ENCODE results near the gene NLRC4. TPM values are rescaled to one million over a fixed set of nuclear protein-coding genes. Genes with fewer than 3 reads are reported as not detected.
A peak's percentile ranks its signal among the peaks of the same experiment; 100 is the strongest.
"Not testable (repeated sequence)": the region's sequence is repeated elsewhere in the genome, so short reads cannot be mapped to it uniquely, and the experiment has no call there.

The NLRC4 gene
- polyA plus RNA-seq, 2 of the 4 experiments (the other 2 are of a cell fraction), result 0.01 TPM; not detected in 1

DNA sequence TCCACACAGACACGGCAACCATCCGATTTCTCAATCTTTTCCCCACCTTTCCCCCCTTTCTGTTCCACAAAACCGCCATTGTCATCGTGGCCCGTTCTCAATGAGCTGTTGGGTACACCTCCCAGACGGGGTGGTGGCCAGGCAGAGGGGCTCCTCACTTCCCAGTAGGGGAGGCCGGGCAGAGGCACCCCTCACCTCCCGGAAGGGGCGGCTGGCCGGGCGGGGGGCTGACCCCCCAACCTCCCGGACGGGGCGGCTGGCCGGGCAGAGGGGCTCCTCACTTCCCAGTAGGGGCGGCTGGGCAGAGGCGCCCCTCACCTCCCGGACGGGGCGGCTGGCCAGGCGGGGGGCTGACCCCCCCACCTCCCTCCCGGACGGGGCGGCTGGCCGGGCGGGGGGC, 28.8 kb upstream of the NLRC4 start:
- FAIRE-seq; DNase-seq (ENCODE audit: low read depth in 1 of 2, low spot score in 1 of 2); H3K4me2 ChIP-seq; H3K9me3 ChIP-seq; H3K27ac ChIP-seq; ATAC-seq; H3K4me3 ChIP-seq; CTCF ChIA-PET; POLR2A ChIA-PET: not testable (repeated sequence)
- peaks cover 23% of the 10 kb centered on the region for H3K4me1 ChIP-seq
- 88% methylated on average over 7 of the region's 26 CpGs for WGBS (ENCODE audit: missing lambda C conversion rate)

DNA sequence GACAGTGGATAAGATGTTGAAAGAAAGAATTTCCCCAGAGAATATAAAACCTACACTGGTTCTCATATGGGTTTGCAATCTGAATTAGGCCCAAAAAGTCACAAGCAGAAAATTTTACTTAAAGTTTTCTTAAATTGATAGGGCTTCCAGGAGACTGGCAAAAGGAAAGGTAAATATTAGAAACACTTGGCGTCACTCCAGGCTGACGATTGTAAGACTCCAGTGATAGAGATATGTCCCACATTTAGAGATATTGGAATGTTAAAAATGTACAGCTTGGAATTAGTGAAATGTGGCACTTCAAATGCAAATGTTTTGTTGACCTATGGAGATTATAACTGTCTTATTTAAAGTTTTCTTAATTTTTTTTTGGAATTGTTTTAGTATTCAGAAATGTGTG, 27.1 kb upstream of the NLRC4 start:
- no peak for DNase-seq (ENCODE audit: low read depth in 1 of 2, low spot score in 1 of 2)
- H3K27ac ChIP-seq, result no peak overlapping the region
- H3K4me1 ChIP-seq, result peaks cover 29% of the 10 kb centered on the region
- whole genome bisulfite sequencing (ENCODE audit: missing lambda C conversion rate), result 57% methylated on average over 2 of the region's 2 CpGs
- H3K4me3 ChIP-seq, result no peak overlapping the region
- CTCF ChIA-PET, result interaction anchor here (1.1 kb wide), 1 partner anchor 12 kb away, joined by 3 read pairs; no protein-coding TSS in a partner anchor
- TF ChIP-seq MAZ (IDR thresholded peaks at IDR 0.05; ENCODE audit: borderline replicate concordance, low read depth, low read length), result no peak
- TF ChIP-seq RFX5 (IDR thresholded peaks at IDR 0.05), result no peak
- TF ChIP-seq HOXB5 (CRISPR knock-in tag; IDR thresholded peaks at IDR 0.05), result no peak
- no peak for TF ChIP-seq BHLHE40 (IDR thresholded peaks at IDR 0.05; ENCODE audit: low read depth, low read length)
- no peak for TF ChIP-seq MYC (IDR thresholded peaks at IDR 0.05; ENCODE audit: borderline replicate concordance, low read length)
- TF ChIP-seq KDM5A (IDR thresholded peaks at IDR 0.05), result no peak
- no peak for TF ChIP-seq HEYL (CRISPR knock-in tag; IDR thresholded peaks at IDR 0.05)
- FAIRE-seq, result no peak
- no peaks in the 10 kb centered on the region for H3K9me3 ChIP-seq
- peak overlapping the region; percentile 8; the same call in 2 of the 3 replicates for H3K4me2 ChIP-seq
- POLR2A ChIA-PET, result no interaction called here
- no peak for ATAC-seq

DNA sequence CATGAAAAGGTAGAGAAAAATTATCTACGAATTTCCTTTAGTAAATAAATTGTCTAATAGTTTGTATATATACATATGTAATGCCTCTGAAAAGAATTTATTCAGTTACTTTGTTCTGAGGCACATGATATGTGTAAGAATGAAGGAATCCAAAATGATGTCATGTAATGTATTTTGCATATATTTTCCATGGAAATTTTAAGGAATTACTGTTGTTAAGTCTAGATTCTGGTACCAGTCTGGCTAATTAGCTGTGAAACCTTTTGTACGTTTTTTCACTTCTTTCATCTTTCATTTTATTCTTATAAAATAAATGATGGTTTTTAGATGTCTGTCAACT, 25.3 kb upstream of the NLRC4 start:
- H3K4me3 ChIP-seq, result no peak overlapping the region
- peak overlapping the region; percentile 59; the same call in 2 of the 3 replicates for H3K4me2 ChIP-seq
- DNase-seq (ENCODE audit: low read depth in 1 of 2, low spot score in 1 of 2) (no peak), ATAC-seq (no peak), FAIRE-seq (no peak)
- TF ChIP-seq CEBPB (IDR thresholded peaks at IDR 0.05), result no peak
- TF ChIP-seq TFCP2L1 (CRISPR knock-in tag; IDR thresholded peaks at IDR 0.05), result no peak
- TF ChIP-seq, protein P1, sequence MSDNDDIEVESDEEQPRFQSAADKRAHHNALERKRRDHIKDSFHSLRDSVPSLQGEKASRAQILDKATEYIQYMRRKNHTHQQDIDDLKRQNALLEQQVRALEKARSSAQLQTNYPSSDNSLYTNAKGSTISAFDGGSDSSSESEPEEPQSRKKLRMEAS (IDR thresholded peaks at IDR 0.05), result no peak
- no peak for TF ChIP-seq SMC3 (IDR thresholded peaks at IDR 0.05)
- 78% methylated on average over 2 of the region's 2 CpGs for WGBS (ENCODE audit: missing lambda C conversion rate)
- peaks cover 29% of the 10 kb centered on the region for H3K4me1 ChIP-seq
- no peak overlapping the region; a peak in 1 of 6 replicates for H3K27ac ChIP-seq
- POLR2A ChIA-PET, result interaction anchor here (1.0 to 1.3 kb wide), 2 partner anchors 12 to 66 kb away, joined by 3 read pairs; partner anchors contain the start of gene YIPF4
- no peaks in the 10 kb centered on the region for H3K9me3 ChIP-seq
- CTCF ChIA-PET, result no interaction called here

DNA sequence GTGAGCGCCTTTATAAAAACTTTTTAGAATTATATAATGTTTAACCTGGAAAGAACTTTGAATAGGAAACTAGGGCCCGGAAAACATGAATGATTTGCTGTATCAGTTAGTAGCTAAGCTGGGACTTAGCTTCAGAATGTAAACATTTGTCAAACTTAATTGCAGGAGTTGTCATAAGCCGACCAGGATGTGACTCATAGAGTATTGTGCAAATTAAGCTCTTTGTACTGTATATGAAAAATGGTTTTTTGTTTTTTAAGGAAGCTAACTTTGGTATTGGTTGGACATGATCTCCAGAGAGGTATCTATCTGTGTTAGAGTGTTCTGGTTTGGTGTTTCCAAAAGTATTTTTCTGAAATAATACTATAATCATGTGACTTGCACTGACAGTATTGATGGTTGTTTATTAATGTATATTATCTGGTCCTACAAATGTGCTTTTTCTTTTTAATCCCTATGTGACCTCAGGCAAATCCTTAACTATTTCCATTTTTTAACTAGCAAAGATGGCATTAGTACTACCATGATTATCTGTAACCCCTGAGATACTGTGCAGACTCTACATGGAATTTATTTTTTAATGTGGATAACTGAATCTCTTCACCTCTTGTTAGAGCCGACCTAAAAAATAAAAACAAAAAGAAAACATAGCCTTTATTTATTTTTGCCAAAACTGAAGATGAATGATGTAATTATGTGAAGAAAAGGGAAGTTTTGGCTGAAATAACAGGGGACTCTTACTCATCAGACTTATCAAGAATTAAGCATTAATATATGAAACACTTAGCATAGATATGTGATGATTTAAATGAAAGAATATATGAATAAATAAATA, 24.7 kb upstream of the NLRC4 start:
- Histone ChIP-seq H3K4me3 (no peak overlapping the region), H3K4me1 (peaks cover 29% of the 10 kb centered on the region), H3K4me2 (peak overlapping the region; percentile 59), H3K9me3 (no peaks in the 10 kb centered on the region), H3K27ac (peak overlapping the region in 1 of 2 experiments; percentile 8; a peak in 3 of 6 replicates)
- DNase-seq (ENCODE audit: low read depth in 1 of 2, low spot score in 1 of 2) (peak in 1 of 2 experiments; percentile 46), FAIRE-seq (peak; percentile 18), ATAC-seq (peak; percentile 56 to 63; a peak in 4 of 6 replicates)
- CTCF ChIA-PET, result no interaction called here
- POLR2A ChIA-PET, result interaction anchor here (0.6 to 0.8 kb wide), 2 partner anchors 20 to 39 kb away, joined by 3 to 4 read pairs; no protein-coding TSS in a partner anchor
- WGBS (ENCODE audit: missing lambda C conversion rate), result 22% methylated on average over 4 of the region's 4 CpGs
- TF ChIP-seq, protein P2, sequence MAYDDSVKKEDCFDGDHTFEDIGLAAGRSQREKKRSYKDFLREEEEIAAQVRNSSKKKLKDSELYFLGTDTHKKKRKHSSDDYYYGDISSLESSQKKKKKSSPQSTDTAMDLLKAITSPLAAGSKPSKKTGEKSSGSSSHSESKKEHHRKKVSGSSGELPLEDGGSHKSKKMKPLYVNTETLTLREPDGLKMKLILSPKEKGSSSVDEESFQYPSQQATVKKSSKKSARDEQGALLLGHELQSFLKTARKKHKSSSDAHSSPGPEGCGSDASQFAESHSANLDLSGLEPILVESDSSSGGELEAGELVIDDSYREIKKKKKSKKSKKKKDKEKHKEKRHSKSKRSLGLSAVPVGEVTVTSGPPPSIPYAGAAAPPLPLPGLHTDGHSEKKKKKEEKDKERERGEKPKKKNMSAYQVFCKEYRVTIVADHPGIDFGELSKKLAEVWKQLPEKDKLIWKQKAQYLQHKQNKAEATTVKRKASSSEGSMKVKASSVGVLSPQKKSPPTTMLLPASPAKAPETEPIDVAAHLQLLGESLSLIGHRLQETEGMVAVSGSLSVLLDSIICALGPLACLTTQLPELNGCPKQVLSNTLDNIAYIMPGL (CRISPR knock-in tag; IDR thresholded peaks at IDR 0.05; ENCODE audit: borderline replicate concordance), result no peak
- TF ChIP-seq, protein P3, sequence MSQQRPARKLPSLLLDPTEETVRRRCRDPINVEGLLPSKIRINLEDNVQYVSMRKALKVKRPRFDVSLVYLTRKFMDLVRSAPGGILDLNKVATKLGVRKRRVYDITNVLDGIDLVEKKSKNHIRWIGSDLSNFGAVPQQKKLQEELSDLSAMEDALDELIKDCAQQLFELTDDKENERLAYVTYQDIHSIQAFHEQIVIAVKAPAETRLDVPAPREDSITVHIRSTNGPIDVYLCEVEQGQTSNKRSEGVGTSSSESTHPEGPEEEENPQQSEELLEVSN (IDR thresholded peaks at IDR 0.05; ENCODE audit: borderline replicate concordance, low read depth), result no peak
- TF ChIP-seq HOXB5 (CRISPR knock-in tag; IDR thresholded peaks at IDR 0.05) (no peak), MAFK (IDR thresholded peaks at IDR 0.05; ENCODE audit: partially characterized antibody) (no peak), CBX2 (IDR thresholded peaks at IDR 0.05; ENCODE audit: borderline replicate concordance, low read depth) (no peak), JUNB (IDR thresholded peaks at IDR 0.05) (0 out of 2 replicates have a peak, but pooled peaks have one; percentile 24), CHD2 (IDR thresholded peaks at IDR 0.05; ENCODE audit: low read length, partially characterized antibody) (no peak), CBX8 (IDR thresholded peaks at IDR 0.05) (no peak), ESRRA (IDR thresholded peaks at IDR 0.05; ENCODE audit: borderline replicate concordance, low read length) (no peak), CEBPB (IDR thresholded peaks at IDR 0.05) (peak; percentile 53 to 69), FOSL2 (IDR thresholded peaks at IDR 0.05) (peak; percentile 23; the same call in 1 of the 2 replicates), FOSL2 (CRISPR knock-in tag; IDR thresholded peaks at IDR 0.05) (peak; percentile 66), KDM5A (IDR thresholded peaks at IDR 0.05) (no peak), RAD21 (conservative IDR thresholded peaks at IDR 0.05 in 1 of 2, IDR thresholded peaks at IDR 0.05 in 1 of 2) (no peak), RARB (CRISPR knock-in tag; IDR thresholded peaks at IDR 0.05) (no peak)
- TF ChIP-seq, protein P4, sequence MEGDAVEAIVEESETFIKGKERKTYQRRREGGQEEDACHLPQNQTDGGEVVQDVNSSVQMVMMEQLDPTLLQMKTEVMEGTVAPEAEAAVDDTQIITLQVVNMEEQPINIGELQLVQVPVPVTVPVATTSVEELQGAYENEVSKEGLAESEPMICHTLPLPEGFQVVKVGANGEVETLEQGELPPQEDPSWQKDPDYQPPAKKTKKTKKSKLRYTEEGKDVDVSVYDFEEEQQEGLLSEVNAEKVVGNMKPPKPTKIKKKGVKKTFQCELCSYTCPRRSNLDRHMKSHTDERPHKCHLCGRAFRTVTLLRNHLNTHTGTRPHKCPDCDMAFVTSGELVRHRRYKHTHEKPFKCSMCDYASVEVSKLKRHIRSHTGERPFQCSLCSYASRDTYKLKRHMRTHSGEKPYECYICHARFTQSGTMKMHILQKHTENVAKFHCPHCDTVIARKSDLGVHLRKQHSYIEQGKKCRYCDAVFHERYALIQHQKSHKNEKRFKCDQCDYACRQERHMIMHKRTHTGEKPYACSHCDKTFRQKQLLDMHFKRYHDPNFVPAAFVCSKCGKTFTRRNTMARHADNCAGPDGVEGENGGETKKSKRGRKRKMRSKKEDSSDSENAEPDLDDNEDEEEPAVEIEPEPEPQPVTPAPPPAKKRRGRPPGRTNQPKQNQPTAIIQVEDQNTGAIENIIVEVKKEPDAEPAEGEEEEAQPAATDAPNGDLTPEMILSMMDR (IDR thresholded peaks at IDR 0.05), result no peak
